ENCODE results near the gene RAB19. TPM values are rescaled to one million over a fixed set of nuclear protein-coding genes. Genes with fewer than 3 reads are reported as not detected.
"Not testable (repeated sequence)": the region's sequence is repeated elsewhere in the genome, so short reads cannot be mapped to it uniquely, and the experiment has no call there.

Gene RAB19
- total and polyA plus RNA-seq, 5 donors = not detected

DNA sequence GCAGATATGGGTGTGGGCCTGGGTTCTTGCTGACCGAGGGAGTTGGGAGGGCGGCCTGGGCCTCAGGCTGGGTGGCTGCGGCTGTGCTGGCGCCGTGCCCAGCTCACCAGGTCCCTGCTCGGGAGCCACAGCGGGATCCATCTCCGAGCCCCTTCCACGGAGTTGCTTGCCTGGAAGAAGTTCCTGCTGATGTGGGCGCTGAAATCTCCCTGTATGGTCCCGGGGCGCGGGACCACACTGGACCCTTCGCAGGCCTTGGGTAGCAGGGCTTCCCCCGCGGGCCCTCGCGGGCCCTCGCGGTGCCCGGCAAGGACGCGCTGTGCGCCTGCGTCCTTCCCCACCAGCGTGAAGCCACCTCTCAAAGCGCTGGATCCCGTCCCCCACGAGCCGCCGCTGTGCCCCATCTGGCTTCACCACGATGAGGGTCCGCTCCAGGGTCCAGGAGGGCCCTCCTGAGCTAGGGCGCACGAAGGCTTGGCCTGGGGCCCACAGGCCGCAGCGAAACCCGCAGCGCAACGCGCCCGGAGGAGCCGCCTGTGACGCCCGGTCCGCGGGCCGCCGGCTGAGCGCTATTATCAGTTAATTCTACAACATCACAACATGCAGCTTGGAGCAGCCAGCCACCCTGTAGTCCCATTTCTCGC lies 31.5 kb downstream of the RAB19 start:
- ATAC-seq = peak; percentile 45 to 67
- peak overlapping the region; percentile 27 for H3K4me3 ChIP-seq (ENCODE audit: low read length)

GRCh38 chr7:140439359-140439758 lies 35.5 kb downstream of the RAB19 start:
- DNase-seq = no peak
- Histone ChIP-seq H3K27ac (ENCODE audit: low read length) (no peak overlapping the region), H3K27me3 (ENCODE audit: control insufficient read depth, insufficient read depth) (no peaks in the 10 kb centered on the region), H3K4me1 (ENCODE audit: control insufficient read depth, insufficient read depth, low read length) (no peaks in the 10 kb centered on the region), H3K9me3 (ENCODE audit: control insufficient read depth, low read length) (no peaks in the 10 kb centered on the region), H3K4me3 (ENCODE audit: low read length) (no peak overlapping the region)
- intact Hi-C loops (cut with DNase I) = no loop called here
- 94% methylated on average over 3 of the region's 3 CpGs for WGBS
- no peak for ATAC-seq

More for the DNA sequence above, 31.5 kb downstream of the RAB19 start:
- 31% methylated on average over 51 of the region's 51 CpGs for WGBS
- intact Hi-C loops (cut with DNase I) = no loop called here
- H3K27ac ChIP-seq (ENCODE audit: low read length) = no peak overlapping the region
- DNase-seq = peak; percentile 20 to 57 (median 53)
- H3K27me3 ChIP-seq (ENCODE audit: control insufficient read depth, insufficient read depth) = no peaks in the 10 kb centered on the region
- H3K4me1 ChIP-seq (ENCODE audit: control insufficient read depth, insufficient read depth, low read length) = no peaks in the 10 kb centered on the region
- H3K9me3 ChIP-seq (ENCODE audit: control insufficient read depth, low read length) = no peaks in the 10 kb centered on the region

GRCh38 chr7:140440593-140440992 lies 36.7 kb downstream of the RAB19 start:
- ATAC-seq (no peak), DNase-seq (no peak)
- Histone ChIP-seq H3K4me3 (ENCODE audit: low read length) (no peak overlapping the region), H3K27me3 (ENCODE audit: control insufficient read depth, insufficient read depth) (no peaks in the 10 kb centered on the region), H3K9me3 (ENCODE audit: control insufficient read depth, low read length) (no peaks in the 10 kb centered on the region), H3K4me1 (ENCODE audit: control insufficient read depth, insufficient read depth, low read length) (no peaks in the 10 kb centered on the region), H3K27ac (ENCODE audit: low read length) (no peak overlapping the region)
- WGBS = 93% methylated on average over 3 of the region's 3 CpGs
- intact Hi-C loops (cut with DNase I) = no loop called here

DNA sequence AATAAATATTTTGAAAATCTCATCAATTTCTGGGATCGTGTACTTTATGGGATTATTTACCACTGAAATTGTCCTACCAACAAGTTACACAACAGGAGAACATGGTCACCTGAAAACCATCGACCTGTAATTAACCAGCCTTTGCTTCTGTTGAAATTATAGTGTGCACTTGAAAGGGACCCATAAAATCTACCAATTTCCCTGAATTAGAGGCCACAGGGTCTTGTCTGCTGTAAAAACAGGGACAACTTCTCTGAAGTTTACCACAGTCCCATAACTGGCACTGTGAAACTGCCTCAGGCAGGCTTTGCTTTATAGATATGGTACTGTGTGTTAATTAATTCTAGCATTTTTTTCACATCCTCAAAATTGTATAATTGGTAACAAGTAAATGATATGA lies 37.7 kb downstream of the RAB19 start:
- DNase-seq (no peak), ATAC-seq (no peak)
- Histone ChIP-seq H3K27me3 (ENCODE audit: control insufficient read depth, insufficient read depth) (no peaks in the 10 kb centered on the region), H3K4me1 (ENCODE audit: control insufficient read depth, insufficient read depth, low read length) (no peaks in the 10 kb centered on the region), H3K4me3 (ENCODE audit: low read length) (no peak overlapping the region), H3K27ac (ENCODE audit: low read length) (no peak overlapping the region), H3K9me3 (ENCODE audit: control insufficient read depth, low read length) (no peaks in the 10 kb centered on the region)
- 85% methylated on average over 2 of the region's 2 CpGs for WGBS
- intact Hi-C loops (cut with DNase I) = no loop called here

DNA sequence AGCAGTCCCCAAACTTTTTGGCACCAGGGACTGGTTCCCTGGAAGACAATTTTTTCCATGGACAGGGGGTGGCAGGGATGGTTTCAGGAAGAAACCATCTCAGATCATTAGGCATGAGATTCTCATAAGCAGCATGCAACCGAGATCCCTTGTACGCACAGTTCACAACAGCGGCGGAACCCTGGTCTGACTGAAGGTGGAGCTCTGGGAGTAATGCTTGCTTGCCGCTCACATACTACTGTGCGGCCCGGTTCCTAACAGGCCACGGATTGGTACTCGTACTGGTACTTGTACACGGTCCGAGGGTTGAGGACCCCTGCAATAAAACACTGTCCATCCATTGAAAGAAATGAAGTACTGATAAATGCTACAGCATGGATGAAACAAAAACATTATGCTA lies 42.6 kb downstream of the RAB19 start:
- H3K27ac ChIP-seq (ENCODE audit: low read length) = no peak overlapping the region
- H3K4me3 ChIP-seq (ENCODE audit: low read length) = no peak overlapping the region
- no peak for DNase-seq
- no peaks in the 10 kb centered on the region for H3K27me3 ChIP-seq (ENCODE audit: control insufficient read depth, insufficient read depth)
- no peaks in the 10 kb centered on the region for H3K9me3 ChIP-seq (ENCODE audit: control insufficient read depth, low read length)
- ATAC-seq = no peak
- WGBS = 97% methylated on average over 11 of the region's 11 CpGs
- intact Hi-C loops (cut with DNase I) = no loop called here
- no peaks in the 10 kb centered on the region for H3K4me1 ChIP-seq (ENCODE audit: control insufficient read depth, insufficient read depth, low read length)

DNA sequence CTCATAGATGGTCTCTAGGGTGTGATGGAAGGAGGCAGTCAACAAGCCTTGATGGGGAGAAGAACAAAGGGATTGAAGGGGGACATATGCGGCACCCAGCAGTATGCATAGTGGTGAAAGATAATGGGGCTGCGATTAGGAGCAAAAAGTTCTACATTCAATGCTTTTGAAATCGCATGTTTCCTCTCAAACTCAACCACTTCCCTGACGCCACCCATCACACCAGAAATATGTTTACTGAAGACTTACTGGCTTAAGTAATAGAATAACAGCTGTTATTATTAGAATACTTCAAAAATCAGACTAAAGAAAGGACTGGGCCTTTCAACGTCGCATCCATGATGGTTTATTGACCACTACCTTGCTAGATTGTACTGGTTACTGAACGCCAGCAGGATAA lies 44.0 kb downstream of the RAB19 start:
- WGBS = 86% methylated on average over 7 of the region's 7 CpGs
- DNase-seq (no peak), ATAC-seq (no peak)
- no peaks in the 10 kb centered on the region for H3K9me3 ChIP-seq (ENCODE audit: control insufficient read depth, low read length)
- H3K4me3 ChIP-seq (ENCODE audit: low read length) = no peak overlapping the region
- intact Hi-C loops (cut with DNase I) = no loop called here
- no peak overlapping the region for H3K27ac ChIP-seq (ENCODE audit: low read length)
- H3K4me1 ChIP-seq (ENCODE audit: control insufficient read depth, insufficient read depth, low read length) = no peaks in the 10 kb centered on the region
- no peaks in the 10 kb centered on the region for H3K27me3 ChIP-seq (ENCODE audit: control insufficient read depth, insufficient read depth)

- Histone ChIP-seq H3K9me3 (ENCODE audit: control insufficient read depth, low read length) (no peaks in the 10 kb centered on the region), H3K27ac (ENCODE audit: low read length) (no peak overlapping the region), H3K27me3 (ENCODE audit: control insufficient read depth, insufficient read depth) (no peaks in the 10 kb centered on the region), H3K4me3 (ENCODE audit: low read length) (no peak overlapping the region), H3K4me1 (ENCODE audit: control insufficient read depth, insufficient read depth, low read length) (no peaks in the 10 kb centered on the region)
- intact Hi-C loops (cut with DNase I) = no loop called here
- no peak for ATAC-seq
- 85% methylated on average over 4 of the region's 4 CpGs for WGBS
- no peak for DNase-seq
Measured at GRCh38 chr7:140448781-140449480, 45.1 kb downstream of the RAB19 start.

- Histone ChIP-seq H3K4me3 (ENCODE audit: low read length) (no peak overlapping the region), H3K9me3 (ENCODE audit: control insufficient read depth, low read length) (no peaks in the 10 kb centered on the region), H3K27ac (ENCODE audit: low read length) (no peak overlapping the region), H3K4me1 (ENCODE audit: control insufficient read depth, insufficient read depth, low read length) (no peaks in the 10 kb centered on the region), H3K27me3 (ENCODE audit: control insufficient read depth, insufficient read depth) (no peaks in the 10 kb centered on the region)
- 50% methylated on average over 1 of the region's 1 CpG for WGBS
- DNase-seq = no peak
- ATAC-seq = no peak
- intact Hi-C loops (cut with DNase I) = no loop called here
Measured at GRCh38 chr7:140451716-140452115, 47.9 kb downstream of the RAB19 start.

- intact Hi-C loops (cut with DNase I) = no loop called here
- WGBS = 94% methylated on average over 4 of the region's 4 CpGs
- ATAC-seq = no peak
- Histone ChIP-seq H3K4me1 (ENCODE audit: control insufficient read depth, insufficient read depth, low read length) (no peaks in the 10 kb centered on the region), H3K27me3 (ENCODE audit: control insufficient read depth, insufficient read depth) (no peaks in the 10 kb centered on the region), H3K27ac (ENCODE audit: low read length) (no peak overlapping the region), H3K9me3 (ENCODE audit: control insufficient read depth, low read length) (no peaks in the 10 kb centered on the region), H3K4me3 (ENCODE audit: low read length) (no peak overlapping the region)
- DNase-seq = no peak
Measured at GRCh38 chr7:140453273-140453672, 49.4 kb downstream of the RAB19 start.

DNA sequence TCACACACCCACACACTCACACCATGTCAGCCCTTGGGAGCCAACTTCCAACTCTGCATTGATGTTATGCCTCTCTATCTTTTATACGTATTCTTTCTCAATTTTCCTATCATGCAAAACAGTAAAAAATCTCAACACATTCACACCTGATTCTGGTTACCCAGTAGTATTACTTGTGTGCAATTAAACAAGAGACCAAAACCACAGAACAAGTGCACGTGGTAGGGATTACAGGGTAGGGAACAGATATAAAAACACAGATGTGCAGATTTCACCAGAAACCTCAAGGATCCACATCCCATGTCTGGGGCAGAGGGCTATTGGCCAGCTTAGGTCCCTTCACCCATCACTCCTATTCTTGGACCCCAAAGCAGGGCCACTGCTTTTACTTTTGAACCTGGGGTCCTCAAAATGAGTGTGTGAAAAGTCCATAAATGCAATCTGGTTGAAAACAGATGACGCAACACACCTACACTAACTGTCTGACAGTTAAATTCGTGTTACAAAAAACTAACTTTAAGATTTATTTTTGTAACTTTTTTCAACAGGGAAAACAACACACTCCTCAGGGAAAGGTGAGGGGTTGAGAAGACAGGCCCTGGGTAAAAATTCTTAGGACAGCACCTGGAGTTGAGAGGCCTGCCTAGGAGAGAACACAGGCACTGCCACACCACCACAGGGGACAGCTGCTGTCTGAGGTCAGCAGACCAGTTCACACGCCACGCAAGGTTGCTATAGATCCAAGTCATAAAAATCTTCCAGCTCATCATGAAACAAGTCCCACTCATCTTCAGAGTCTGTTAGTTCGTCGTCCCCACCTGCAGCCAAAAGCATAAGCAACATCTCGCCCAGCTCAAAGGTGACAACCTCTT lies 50.2 kb downstream of the RAB19 start:
- H3K9me3 ChIP-seq (ENCODE audit: control insufficient read depth, low read length); H3K27ac ChIP-seq (ENCODE audit: low read length); intact Hi-C loops (cut with DNase I); H3K4me3 ChIP-seq (ENCODE audit: low read length); DNase-seq; ATAC-seq; H3K27me3 ChIP-seq (ENCODE audit: control insufficient read depth, insufficient read depth); H3K4me1 ChIP-seq (ENCODE audit: control insufficient read depth, insufficient read depth, low read length): not testable (repeated sequence)
- 89% methylated on average over 9 of the region's 9 CpGs for WGBS

DNA sequence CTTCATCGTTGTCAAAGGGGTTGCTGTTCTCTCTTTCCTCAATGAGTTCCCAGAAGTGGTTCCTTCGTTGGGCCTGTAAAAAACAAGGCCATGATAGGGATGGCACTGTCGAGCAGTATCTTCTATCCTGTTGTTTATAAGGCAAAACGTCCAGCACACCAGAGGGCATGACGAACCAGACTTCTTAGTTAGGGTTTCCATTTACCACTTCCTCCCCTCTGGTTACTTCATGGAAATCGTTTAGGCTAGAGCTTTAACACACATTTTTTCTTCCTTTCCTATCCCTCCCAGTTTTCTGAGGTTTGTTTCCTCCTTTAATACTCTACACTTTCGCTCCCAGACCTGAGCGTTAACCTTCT lies 50.8 kb downstream of the RAB19 start:
- intact Hi-C loops (cut with DNase I) = no loop called here
- 79% methylated on average over 8 of the region's 8 CpGs for WGBS
- no peaks in the 10 kb centered on the region for H3K9me3 ChIP-seq (ENCODE audit: control insufficient read depth, low read length)
- no peaks in the 10 kb centered on the region for H3K4me1 ChIP-seq (ENCODE audit: control insufficient read depth, insufficient read depth, low read length)
- no peak for ATAC-seq
- no peak overlapping the region for H3K4me3 ChIP-seq (ENCODE audit: low read length)
- H3K27me3 ChIP-seq (ENCODE audit: control insufficient read depth, insufficient read depth) = no peaks in the 10 kb centered on the region
- DNase-seq = no peak
- no peak overlapping the region for H3K27ac ChIP-seq (ENCODE audit: low read length)
